8988T (cell line): ENCODE results near the gene VIPR1.

Source experiments
- DNase-seq: peaks from one replicate; pipeline ENCODE4 v3.0.0; 2011

VIPR1 gene

DNA sequence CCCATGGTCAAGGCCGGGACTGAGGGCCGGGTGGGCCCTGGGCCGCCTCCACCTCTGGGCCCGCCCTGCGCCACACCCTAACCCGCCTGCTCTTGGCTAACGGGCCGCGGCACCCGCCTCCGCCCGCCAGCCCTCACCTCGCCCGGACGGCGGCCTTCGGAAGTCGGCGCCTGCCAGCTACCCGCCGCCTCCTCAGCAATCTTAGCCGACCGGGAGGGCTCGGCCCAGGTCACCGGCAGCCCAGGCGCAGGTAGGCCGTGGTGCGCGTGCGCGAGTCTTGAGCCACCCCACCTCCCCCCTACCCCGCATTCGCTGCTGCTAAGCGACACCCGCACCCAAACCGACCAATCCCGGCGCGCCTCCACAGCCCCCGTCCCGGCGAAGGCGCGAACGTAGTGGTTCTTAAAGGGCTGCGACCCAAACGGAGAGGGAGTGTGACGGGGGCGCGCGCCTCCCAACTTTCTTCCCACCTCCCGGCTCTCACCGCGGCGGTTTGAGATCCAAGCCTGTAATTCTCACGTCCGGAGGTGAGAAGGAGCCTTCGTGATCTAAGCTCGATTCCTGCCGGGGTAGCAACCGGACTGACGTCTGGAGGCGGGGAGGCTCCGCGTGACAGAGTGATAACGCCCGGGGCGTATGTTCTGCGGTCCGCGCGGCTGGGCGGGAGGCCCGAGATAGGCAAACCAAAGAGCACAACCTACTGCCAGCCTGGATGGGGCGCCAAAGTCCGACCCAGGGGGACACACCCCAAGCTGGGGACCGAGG lies 79.4 kb downstream of the VIPR1 start, which contains the start of gene SEC22C:
SEC22C (minus strand) TSS at position 259 of the 765 bp plus-strand sequence. CDS start 12,921 bp downstream, outside the sequence.
- DNase-seq, result peak; percentile 98

DNA sequence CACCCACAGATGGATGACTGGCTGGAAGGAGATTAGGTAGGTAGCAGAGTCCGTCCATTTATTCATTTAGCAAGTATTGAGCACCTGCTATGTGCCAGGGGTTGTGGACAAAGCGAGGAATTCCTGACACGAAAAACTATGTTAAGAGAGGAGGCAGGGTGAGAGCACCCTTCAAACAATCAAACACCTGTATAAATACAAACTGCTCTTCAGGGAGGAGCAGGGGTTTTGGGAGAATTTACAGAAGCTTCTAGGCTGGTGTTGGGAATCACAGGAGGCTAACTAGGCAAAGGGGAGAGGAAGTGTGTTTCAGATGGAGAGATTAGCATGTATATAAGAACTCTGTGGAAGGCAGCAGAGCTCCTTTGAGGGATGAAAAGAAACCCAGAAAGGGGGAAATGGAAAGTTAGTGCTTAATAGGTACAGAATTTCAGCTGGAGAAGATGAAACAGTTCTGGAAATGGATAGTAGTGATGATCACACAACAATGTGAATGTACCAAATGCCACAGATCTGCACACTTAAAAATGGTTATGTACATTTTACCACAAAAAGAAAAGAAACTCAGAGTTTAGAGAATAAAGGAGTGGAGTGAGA lies 80.1 kb downstream of the VIPR1 start:
- no peak for DNase-seq
